ENCODE data around the gene ZBTB32.

- no peak for TF ChIP-seq CTCF (IDR thresholded peaks at IDR 0.05; ENCODE audit: insufficient read depth, low read depth, low read length)
- no peak for TF ChIP-seq EZH2 (IDR thresholded peaks at IDR 0.05; ENCODE audit: insufficient read depth, low read length)
Measured at GRCh38 chr19:35742121-35742724, 37.9 kb downstream of the ZBTB32 start, which contains the start of gene IGFLR1.
